Stimulated activated CD4-positive, alpha-beta T cell treated with anti-CD3 and anti-CD28 coated beads, Interleukin-2, amount 100 ng/mL, for 4 hours (primary cell): ENCODE measurements around the gene NODAL.

ENCODE experiments used
- DNase-seq: peaks from one replicate; pipeline ENCODE4 v3.0.0-alpha.2; 2020; ENCODE audit warnings: low read depth

The NODAL gene

GRCh38 chr10:70432561-70433263 is 8.8 kb downstream of the NODAL start:
- no peak for DNase-seq

GRCh38 chr10:70432101-70432500 is 9.4 kb downstream of the NODAL start:
- no peak for DNase-seq

GRCh38 chr10:70430493-70431445 is 10.7 kb downstream of the NODAL start:
- no peak for DNase-seq

- no peak for DNase-seq
Measured at GRCh38 chr10:70426823-70427222, 14.7 kb downstream of the NODAL start.

- no peak for DNase-seq
Measured at GRCh38 chr10:70425096-70425495, 16.4 kb downstream of the NODAL start.

GRCh38 chr10:70424320-70424719 is 17.2 kb downstream of the NODAL start:
- DNase-seq, result no peak

GRCh38 chr10:70418713-70419112 is 22.8 kb downstream of the NODAL start:
- DNase-seq, result no peak

- no peak for DNase-seq
Measured at GRCh38 chr10:70418229-70418628, 23.3 kb downstream of the NODAL start.

- DNase-seq, result no peak
Measured at GRCh38 chr10:70417568-70417967, 23.9 kb downstream of the NODAL start.

- DNase-seq, result no peak
Measured at GRCh38 chr10:70412356-70412755, 29.1 kb downstream of the NODAL start.

GRCh38 chr10:70410608-70411007 is 30.9 kb downstream of the NODAL start:
- no peak for DNase-seq

- DNase-seq, result no peak
Measured at GRCh38 chr10:70409772-70410171, 31.7 kb downstream of the NODAL start.

GRCh38 chr10:70405037-70405824 is 36.2 kb downstream of the NODAL start:
- no peak for DNase-seq

GRCh38 chr10:70404787-70405036 is 36.8 kb downstream of the NODAL start:
- no peak for DNase-seq

GRCh38 chr10:70404036-70404786 is 37.3 kb downstream of the NODAL start, which contains the start of gene EIF4EBP2:
Gene EIF4EBP2, plus strand, starts transcription at chr10:70404145. Its CDS starts 257 bp downstream, at chr10:70404402.
- DNase-seq, result peak; percentile 97

- no peak for DNase-seq
Measured at GRCh38 chr10:70403483-70404035, 37.9 kb downstream of the NODAL start.

- DNase-seq, result no peak
Measured at GRCh38 chr10:70399177-70399576, 42.3 kb downstream of the NODAL start.

- no peak for DNase-seq
Measured at GRCh38 chr10:70396140-70396539, 45.3 kb downstream of the NODAL start.

GRCh38 chr10:70391654-70392053 is 49.8 kb downstream of the NODAL start:
- no peak for DNase-seq
